Measurements from ENCODE around the gene EXO1.
"Not testable (repeated sequence)": the region's sequence is repeated elsewhere in the genome, so short reads cannot be mapped to it uniquely, and the experiment has no call there.

The EXO1 gene

DNA sequence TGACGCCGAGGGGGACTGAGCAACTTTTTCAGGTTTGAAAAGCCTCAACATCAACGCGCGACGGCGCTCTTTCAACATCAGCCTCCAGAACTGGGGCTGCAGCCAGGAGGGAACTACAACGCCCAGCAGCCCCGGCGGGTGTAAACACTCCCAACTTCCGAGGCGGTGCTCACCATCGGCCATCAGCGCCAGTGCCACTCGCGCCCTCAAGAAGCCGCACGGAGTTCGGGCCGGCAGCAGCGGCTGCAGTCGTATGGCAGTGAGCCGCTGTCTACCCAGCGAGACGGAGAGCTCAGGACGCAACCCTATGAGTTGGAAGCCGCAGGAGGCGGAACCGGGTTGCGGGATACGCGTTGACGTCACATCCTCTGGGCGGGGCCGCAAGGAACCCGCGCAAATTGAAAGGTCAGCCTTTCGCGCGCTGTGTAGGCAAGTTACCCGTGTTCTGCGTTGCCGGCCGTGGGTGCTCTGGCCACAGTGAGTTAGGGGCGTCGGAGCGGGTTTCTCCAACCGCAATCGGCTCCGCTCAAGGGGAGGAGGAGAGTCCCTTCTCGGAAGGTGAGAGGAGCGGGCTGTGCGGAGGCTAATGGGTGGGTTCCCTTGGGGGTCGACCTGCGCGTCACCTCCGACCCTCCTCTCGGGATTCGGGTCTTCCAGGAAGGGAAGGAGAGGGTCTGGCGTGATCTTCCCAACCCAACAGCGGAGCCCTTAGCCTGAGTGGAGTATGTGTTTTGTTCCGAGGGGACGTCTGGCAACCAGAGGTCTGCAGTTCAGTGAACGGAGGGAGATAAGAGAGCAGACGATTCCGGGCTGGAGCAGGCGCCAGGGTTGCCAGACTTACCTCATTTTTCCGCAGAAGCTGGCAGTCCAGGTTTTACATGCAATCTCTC, at the start of gene EXO1:
TSS of gene EXO1 (plus strand) at position 409 of the 890 bp plus-strand sequence. CDS start 2,222 bp downstream, outside the sequence.
- peak; percentile 87 for DNase-seq (ENCODE audit: low spot score)

DNA sequence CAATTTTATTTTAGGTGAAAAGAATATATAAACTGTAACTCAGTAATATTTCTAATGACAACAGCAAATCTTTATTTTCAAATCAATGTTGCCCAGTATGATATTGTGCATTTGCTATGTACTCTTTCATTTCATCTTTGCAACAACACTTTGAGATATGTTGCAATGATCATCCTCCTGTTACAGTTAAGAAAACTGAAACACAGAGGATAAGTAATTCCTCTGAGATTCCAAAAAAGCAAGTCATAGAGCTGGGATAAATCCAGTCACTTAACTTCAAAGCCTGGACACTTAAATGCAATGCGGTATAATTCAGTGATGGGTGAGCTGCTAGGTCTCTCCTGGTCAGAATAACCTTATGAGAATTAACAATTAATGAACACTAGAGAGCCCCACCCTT, 48.6 kb upstream of the EXO1 start:
- no peak for DNase-seq (ENCODE audit: low spot score)

DNA sequence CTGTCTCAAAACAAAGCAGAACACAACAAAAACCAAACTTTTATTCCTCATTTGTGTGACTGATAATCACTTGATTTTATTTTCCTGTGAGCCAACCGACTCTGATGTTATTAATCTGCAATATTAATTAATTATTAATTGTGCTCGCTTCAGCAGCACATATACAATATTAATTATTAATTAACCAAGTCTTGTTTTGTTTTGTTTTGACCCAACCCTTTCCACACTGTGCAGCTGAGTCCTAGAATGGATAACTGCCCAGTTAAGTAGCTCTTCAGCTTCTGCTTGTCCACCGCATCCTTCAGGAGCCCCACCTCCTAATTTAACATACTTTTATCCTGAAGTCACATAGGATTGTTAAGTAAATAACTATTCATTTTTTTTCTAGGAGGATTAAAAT, 47.4 kb upstream of the EXO1 start:
- DNase-seq (ENCODE audit: low spot score), result no peak

DNA sequence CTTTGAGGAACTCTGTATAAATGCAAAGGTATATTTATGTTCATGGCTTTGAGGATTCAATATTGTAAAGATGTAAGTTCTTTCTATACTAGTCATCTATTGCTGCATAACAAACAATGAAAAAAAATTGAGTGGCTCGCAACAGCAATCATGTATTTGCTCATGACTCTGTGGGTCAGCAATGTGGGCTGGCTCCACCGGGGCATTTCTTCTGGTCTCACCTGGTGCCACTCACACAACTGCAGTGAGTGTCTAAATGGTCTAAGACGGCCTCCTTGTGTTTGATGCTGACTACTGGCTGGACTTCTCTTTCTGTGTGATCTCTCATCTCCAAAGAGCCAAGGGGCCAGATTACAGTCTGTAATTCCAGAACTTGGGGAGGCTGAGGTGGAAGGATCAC, 45.1 kb upstream of the EXO1 start:
- no peak for DNase-seq (ENCODE audit: low spot score)

DNA sequence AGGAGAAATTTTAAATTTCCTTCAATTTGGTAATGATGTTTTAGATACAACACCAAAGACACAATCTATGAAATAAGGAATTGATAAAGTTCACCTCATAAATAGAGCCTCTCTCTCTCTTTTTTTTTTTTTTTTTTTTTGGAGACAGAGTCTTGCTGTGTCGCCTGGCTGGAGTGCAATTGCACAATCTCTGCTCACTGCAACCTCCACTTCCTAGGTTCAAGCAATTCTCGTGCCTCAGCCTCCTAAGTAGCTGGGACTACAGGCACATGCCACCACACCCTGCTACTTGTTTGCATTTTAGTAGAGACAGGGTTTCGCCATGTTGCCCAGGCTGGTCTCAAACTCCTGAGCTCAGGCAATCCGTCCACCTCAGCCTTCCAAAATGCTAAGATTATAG, 43.3 kb upstream of the EXO1 start:
- DNase-seq (ENCODE audit: low spot score), result not testable (repeated sequence)

DNA sequence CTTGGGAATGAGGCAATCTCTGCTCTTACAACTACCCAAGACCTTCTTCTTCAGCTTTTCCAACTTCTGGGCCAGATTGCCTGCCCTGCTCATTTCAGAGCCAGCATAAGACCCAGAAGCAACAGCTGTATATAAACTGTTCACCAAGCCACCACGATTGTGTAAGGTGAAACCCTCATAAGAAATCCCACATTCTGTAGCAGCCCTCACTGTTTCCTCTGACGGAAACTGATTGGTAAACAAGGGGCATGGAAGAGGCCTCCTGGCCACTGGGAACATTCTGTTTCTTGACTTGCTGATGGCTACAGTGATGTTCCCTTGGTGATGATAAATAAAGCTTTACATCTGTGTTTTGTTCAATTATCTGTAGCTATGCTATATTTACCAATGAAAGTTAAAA, 39.7 kb upstream of the EXO1 start:
- no peak for DNase-seq (ENCODE audit: low spot score)

DNA sequence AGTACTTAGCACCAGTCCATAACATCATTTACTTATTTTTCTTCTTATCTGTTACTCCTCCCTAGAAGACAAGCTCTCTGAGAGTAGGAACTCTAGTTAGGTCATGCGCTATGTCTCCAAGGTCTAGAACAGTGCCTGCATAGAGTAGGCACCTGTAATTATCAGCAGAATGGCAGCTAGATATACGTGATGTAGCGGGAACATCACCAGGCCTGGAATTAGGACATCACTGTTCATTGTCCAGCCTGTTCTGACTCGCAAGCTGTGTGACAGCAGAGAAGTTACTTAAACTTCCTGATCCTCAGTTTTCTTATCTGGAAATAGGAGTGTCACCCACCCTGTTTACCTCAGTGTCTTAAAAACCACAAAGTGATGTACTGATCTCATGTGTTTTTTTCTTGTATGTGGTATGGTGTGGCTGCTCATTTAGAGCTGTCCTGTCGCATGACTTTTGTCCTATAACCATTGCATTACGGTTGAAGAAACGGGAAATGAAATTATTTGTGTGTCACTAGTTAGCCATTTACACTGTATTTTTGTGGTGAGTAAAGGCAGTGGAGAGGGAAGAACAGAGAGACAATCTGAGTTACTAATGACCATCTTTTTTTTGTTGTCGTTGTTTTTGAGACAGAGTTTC, 37.1 kb upstream of the EXO1 start:
- no peak for DNase-seq (ENCODE audit: low spot score)

DNA sequence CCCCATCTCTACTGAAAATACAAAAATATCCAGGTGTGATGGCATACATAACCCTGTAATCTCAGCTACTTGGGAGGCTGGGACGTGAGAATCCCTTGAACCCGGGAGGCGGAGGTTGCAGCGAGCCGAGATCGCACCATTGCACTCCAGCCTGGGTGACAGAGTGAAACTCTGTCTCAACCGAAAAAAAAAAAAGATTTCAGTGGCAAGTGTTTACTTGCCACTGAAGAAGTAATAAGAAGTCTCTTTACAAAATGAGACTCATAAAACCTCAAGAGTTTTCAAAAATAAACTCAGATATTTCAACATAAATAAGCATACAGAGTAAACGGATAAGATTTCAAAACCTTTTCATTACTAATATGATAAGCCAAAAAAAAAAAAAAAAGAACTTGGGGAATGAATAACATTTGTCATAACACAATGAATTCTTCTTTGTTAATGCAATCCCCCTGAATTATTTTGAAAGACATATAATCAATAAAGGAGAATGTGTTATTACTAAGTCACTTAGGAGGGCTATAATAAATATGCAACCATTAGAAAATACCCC, 34.2 kb upstream of the EXO1 start:
- no peak for DNase-seq (ENCODE audit: low spot score)

DNA sequence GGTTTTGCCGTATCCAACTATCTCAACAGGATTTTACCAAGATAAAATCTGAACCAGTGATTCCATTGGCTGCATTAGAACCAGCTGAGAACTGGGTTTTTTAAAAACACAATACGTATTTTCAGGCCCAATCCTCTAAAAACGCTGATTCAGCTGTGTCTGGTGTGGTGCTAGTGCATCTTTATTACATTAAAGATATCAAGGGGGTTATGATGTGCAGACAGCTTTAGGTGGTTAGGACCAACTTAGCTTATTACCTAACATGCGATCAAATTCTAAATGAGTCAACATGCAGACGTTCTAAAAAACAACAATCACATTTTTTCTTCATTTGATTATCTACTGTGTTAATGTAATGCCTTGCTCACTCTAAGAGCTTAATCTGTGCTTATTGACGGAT, 32.0 kb upstream of the EXO1 start:
- DNase-seq (ENCODE audit: low spot score), result no peak

DNA sequence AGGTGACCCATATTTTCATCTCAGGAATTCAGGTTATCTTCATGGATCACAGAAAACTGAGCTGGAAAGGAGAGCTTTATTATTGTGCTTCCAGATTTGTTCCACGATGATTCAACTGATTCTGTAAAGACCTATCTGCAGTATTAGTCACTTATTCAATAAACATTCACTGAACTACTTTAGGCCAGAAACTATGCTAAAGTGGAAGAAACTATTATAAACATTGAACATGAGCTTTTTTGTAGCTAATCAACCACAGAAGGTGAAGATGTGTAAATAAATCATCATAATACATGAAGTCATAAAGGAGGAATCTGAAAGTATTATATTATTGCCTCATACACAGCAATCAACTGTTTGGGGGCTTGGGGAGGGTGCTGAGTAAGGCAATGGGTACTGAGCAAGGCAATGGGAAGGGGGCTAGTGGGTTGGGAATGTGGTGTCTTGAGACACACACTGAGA, 30.6 kb upstream of the EXO1 start:
- DNase-seq (ENCODE audit: low spot score), result no peak

DNA sequence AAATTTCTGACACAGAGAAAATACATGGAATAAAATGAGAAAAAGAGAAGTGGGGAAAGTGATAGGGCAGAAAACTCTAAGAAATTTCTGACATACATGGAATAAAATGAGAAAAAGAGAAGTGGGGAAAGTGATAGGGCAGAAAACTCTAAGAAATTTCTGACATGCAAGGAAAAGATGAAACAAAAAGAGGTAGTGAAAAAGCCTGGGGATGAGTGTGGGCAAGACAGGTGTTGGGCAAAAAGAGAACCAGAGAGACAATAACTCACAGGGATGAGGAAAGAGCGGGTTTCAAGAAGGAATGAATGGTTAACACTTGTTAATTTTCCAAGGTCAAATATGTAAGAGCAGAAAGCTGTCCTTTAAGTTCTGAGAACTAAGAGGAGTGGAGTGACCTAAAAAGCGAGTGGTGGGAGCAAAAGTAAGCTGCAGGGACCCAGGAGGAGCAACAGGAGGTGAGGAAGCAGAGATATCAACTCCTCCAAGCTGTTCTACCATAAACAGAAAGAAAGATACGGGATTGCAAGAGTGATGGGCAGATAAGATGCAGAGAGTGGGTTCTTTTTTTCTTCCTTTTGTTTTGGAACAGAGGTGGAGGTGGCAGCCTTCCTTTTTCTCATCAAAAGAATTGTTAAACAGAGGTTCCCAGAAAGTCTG, 29.9 kb upstream of the EXO1 start:
- no peak for DNase-seq (ENCODE audit: low spot score)

DNA sequence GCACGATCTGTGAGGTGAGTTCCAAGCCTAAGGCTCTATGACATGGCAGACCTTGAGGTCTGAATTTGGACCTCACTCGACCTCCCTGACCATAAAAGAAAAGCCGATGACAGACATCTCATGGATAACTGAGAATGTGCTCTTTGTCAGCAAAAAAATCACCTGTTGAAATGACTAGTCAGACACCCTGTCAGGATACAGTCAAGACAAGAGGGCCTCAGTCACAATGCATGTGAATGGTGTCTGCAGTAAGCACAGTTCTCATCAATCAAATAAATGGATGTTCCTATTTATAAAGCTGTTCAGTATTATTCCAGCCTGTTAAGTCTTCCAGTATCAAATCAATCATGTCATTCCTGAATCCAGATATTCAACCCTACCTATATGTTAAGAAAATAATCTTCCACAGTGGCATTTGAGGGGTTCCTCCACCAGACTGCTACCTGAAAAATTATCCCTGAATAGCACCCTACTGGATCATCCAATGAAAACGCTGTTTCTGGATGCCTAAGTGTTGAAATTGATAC, 28.6 kb upstream of the EXO1 start:
- DNase-seq (ENCODE audit: low spot score), result no peak

DNA sequence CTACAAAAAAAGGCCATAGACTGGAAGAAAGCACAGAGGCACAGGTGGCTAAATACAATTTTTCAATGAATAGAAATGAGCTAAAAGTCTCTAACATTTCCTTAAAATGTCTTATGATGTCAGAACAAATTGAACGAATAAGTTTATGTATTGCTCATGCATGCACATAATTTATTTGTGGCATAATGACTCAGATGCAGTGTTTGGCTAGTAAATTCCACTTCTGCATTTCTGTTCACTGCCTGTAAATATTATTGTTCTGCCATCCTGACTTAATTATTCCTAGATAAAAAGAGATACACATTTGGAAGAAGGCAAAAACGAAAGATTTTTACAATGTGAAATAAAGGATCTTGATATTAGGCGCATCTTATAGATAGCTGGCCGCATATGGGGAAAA, 26.6 kb upstream of the EXO1 start:
- no peak for DNase-seq (ENCODE audit: low spot score)

DNA sequence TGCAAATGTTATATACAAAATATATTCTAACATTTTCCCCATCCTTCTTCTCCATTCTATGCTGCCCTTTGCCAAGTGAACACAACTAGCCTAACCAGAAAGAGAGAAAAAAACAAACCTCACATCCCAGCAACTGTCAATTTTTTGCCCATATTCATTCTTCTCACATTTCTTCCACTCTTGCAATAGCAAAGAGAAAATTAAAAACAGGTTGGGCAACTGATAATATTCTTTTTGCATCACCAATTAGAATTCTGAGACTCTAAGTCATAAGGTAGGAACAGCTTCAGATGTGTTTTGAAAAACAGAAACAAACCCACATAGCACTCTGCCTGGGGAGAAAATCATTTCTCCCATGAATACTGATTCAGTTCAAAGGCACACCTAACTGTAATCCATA, 25.2 kb upstream of the EXO1 start:
- no peak for DNase-seq (ENCODE audit: low spot score)

DNA sequence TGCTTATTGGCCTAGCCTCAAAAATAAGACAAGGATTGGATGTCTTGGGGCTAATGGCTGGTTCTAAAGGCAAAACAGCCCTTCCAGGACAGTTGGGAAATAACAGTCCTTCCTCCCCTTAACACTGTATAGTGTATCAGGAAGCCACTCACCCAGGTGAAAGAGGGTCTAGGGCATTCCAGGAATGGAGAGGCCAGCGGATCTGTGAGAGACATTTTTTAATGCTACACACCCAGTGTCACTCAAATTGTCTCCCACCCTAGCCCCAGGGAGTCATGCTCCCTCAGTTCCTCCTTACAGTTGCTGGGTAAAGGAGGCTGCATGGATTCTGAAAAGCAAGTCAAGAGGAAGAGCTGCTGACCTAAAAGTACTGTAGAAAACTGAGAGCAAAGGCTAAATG, 24.1 kb upstream of the EXO1 start:
- DNase-seq (ENCODE audit: low spot score), result no peak

DNA sequence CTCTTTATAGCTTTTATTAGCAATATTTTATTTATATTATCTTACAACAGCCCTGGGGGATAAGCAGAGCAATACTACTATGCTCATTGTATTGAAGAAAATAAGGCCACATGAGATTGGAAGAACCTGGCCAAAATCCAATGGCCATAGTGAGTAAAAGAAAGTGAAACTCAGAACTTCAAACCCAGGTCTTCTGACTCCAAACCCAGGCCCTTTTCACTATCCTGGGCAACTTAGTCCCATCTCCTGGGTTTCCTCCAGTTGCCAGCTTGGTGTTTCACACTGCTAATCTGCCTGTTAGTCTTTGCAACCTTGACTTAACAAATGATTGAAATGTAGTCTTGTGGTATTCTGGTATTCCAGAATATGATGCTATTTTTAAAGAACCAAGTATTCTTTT, 22.4 kb upstream of the EXO1 start:
- DNase-seq (ENCODE audit: low spot score), result no peak

DNA sequence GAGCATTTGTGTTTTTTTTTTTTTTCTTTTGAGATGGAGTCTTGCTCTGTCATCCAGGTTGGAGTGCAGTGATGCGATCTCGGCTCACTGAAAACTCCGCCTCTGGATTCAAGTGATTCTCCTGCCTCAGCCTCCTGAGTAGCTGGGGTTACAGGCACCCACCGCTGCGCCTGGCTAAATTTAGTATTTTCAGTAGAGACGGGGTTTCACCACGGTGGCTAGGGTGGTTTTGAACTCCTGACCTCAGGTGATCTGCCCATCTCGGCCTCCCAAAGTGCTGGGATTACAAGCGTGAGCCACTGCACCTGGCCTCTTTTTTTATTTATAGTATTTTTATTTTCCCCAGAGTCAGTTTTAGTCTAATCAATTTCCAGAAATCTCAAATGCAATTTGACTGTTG, 21.4 kb upstream of the EXO1 start:
- not testable (repeated sequence) for DNase-seq (ENCODE audit: low spot score)

DNA sequence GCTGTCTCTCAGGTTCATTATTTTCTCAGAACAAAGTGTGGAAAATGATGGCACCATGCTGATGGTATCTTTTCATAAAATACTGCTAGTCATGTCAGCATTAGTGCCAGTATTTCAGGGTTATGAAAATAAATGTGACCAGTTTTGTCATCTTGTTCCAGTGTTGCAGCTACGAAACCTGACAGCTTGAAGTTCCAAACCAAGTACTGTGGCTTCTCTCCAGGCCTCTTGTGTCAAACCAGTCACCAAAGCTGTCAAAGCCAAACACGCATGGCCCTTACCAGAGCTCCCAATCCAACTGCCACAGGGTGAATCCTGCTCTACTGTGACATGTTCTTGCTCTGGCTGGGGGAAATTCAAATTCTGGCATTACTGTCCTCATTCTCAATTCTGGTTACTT, 20.7 kb upstream of the EXO1 start:
- DNase-seq (ENCODE audit: low spot score), result no peak

DNA sequence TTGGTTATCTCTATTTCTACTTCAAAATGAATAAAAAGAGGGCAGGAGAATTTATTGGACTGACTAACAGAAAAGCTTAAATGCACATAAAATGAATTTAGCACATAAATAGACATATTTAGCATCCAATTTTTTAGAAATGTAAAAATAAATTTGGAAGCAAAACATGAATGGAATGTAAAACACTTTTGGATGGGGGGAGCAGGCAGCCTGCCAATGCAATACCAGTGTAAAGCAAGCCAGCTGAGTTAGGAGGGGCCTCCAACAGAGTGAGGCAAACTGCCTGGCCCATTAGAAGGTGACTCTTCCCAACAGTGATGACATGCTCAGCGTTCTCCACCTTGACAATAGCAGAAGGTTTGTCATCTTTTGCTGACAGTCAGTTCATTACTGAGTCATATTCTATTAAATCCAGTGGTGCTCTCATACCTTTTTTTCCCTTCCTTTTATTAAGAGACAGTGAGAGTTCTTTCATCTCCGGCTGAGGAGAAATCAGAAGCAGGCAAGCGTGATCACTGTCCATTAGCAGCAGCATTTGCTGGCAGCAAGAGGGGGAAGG, 19.5 kb upstream of the EXO1 start:
- no peak for DNase-seq (ENCODE audit: low spot score)

DNA sequence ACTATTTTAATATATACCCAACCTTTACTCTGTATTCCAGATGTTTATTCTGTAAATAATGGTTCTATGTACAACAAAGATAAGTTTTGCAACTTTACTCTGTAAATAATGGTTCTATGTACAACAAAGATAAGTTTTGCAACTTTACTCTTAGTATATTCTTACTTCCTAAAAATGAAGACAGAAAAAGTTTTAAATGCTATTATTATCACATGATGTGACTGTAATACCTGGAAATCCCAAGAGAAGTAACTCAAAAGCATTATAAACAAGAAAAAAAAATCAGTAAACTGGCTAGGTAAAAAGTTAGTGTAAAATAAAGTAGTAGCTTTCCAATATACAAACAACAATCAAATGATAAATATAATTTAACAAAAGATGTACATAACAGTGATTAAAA, 18.5 kb upstream of the EXO1 start:
- no peak for DNase-seq (ENCODE audit: low spot score)

DNA sequence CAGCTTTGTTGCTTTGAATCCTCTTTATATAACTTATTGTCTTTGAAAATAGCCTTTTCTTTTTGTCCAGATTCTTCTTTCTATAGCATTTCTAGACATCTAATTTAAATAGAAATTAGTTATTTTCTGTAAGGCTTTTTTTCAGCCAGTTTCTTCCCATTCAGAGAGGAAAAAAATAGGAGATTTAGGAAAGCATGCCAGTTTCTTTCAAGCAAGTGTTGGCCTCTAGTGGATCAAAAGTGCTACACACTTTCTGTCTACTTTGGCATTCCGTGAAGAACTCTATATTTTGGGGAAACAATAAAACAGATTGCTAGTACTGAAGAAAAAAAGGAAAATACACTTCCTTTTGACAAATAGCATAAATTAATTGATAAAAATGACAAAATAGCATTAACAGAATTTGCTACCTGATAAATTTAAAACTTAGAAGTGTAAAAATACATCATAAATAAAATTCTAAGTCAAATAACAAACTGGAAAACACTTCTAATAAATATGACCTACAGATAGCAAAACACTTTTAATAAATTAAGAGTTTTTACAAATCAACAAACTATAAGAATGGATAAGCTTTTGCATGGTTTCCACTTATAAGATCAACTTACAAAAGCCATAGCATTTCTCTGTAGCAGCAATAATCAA, 13.1 kb upstream of the EXO1 start:
- no peak for DNase-seq (ENCODE audit: low spot score)

DNA sequence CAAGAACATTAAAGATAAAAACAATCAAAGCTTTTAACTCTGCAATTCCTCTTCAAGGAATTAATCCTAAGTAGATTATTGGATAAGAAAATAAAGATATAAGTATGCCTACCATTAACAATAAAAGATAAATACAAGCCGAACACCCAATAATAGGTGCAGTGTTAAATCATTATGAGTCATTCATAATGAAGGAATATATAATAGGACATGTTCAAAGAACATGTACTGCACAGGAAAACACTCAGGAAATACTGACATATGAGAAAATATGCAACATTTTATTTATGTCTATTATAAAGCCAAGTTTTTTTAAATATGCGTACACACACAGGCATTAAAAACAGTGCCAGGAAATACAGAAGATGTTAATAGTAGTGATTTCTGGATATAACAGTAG, 11.1 kb upstream of the EXO1 start:
- no peak for DNase-seq (ENCODE audit: low spot score)
